ENCODE results near the gene FLYWCH2. TPM values are rescaled to one million over a fixed set of nuclear protein-coding genes. Genes with fewer than 3 reads are reported as not detected.

The FLYWCH2 gene, protein sequence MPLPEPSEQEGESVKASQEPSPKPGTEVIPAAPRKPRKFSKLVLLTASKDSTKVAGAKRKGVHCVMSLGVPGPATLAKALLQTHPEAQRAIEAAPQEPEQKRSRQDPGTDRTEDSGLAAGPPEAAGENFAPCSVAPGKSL
- 10 to 100 TPM; 11.6 to 15.1 TPM for total RNA-seq
- total RNA-seq, result 7.9 to 20.0 reads per million in 2 donors

DNA sequence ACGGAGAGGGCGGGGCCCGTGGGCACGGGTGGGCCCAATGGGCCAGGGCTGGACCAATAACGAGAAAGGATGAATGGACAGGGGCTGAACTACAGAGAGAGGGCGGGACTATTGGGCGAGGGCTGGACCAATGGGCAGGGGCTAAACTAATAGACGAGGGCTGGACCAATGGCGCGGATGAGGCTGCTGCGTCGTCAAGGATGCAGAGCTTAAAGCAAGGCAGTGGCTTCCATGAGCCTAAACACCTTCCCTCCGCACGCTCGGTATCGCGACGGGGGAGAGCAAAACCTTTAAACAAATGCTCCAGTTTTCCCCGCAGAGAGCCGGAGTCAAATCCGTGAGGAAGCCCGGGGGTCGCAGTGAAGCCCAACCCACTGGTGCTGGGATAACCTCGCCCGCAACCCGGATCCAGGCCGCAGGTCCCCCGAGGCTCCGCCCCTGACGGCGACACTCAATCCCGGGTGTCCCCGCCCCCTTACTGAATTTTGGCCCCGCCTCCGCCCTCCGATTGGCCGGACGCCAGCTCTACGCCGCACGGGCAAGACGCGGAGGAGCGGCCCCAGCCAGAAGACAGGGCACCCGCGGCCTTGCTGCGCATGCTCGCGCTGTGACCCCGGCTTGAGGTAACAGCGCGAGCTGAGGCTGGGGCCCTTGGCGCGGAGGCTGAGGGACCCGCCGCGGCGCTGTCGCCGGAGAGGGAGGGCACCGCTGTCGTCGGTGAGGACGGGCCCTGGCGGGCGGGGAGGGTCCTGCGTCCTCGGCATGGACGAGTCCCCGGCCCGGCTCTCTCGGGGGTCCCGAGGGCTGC lies at the start of gene FLYWCH2:
FLYWCH2 (plus strand) TSS at position 566 of the 808 bp plus-strand sequence. CDS start 13,235 bp downstream, outside the sequence.
- DNase-seq, result peak; percentile 98 to 100 (median 100)
- Mint-ChIP-seq H3K27me3 (no peaks in the 10 kb centered on the region), H3K27ac (peak within 1 kb of the TSS; percentile 84), H3K4me3 (peak within 1 kb of the TSS; percentile 95), H3K36me3 (ENCODE audit: low read depth) (no peaks in the 10 kb centered on the region), H3K4me1 (peaks cover 6% of the 10 kb centered on the region)
- H3K9me3 ChIP-seq (ENCODE audit: control insufficient read depth, low read length, poor library complexity, severe bottlenecking), result no peaks in the 10 kb centered on the region
- ATAC-seq, result peak; percentile 91

GRCh38 chr16:2833776-2834175 lies 49.2 kb upstream of the FLYWCH2 start:
- H3K36me3 Mint-ChIP-seq (ENCODE audit: low read depth), result peaks cover 6% of the 10 kb centered on the region
- H3K27ac Mint-ChIP-seq, result no peak overlapping the region
- H3K27me3 Mint-ChIP-seq, result peaks cover 12% of the 10 kb centered on the region
- no peaks in the 10 kb centered on the region for H3K9me3 ChIP-seq (ENCODE audit: control insufficient read depth, low read length, poor library complexity, severe bottlenecking)
- ATAC-seq, result no peak
- H3K4me1 Mint-ChIP-seq, result peaks cover 18% of the 10 kb centered on the region
- H3K4me3 Mint-ChIP-seq, result no peak overlapping the region
- DNase-seq, result no peak

GRCh38 chr16:2834968-2835367 lies 48.0 kb upstream of the FLYWCH2 start:
- Mint-ChIP-seq H3K36me3 (ENCODE audit: low read depth) (peaks cover 6% of the 10 kb centered on the region), H3K4me1 (peaks cover 20% of the 10 kb centered on the region), H3K27ac (no peak overlapping the region), H3K27me3 (peaks cover 9% of the 10 kb centered on the region), H3K4me3 (no peak overlapping the region)
- DNase-seq (no peak), ATAC-seq (no peak)
- H3K9me3 ChIP-seq (ENCODE audit: control insufficient read depth, low read length, poor library complexity, severe bottlenecking), result no peaks in the 10 kb centered on the region

GRCh38 chr16:2835638-2836493 lies 47.1 kb upstream of the FLYWCH2 start:
- ATAC-seq (no peak), DNase-seq (no peak)
- H3K4me3 Mint-ChIP-seq, result no peak overlapping the region
- H3K36me3 Mint-ChIP-seq (ENCODE audit: low read depth), result peaks cover 6% of the 10 kb centered on the region
- no peaks in the 10 kb centered on the region for H3K9me3 ChIP-seq (ENCODE audit: control insufficient read depth, low read length, poor library complexity, severe bottlenecking)
- H3K27me3 Mint-ChIP-seq, result peaks cover 9% of the 10 kb centered on the region
- H3K4me1 Mint-ChIP-seq, result peaks cover 20% of the 10 kb centered on the region
- H3K27ac Mint-ChIP-seq, result no peak overlapping the region

- no peak for DNase-seq
- H3K27ac Mint-ChIP-seq, result peak overlapping the region; percentile 86
- peaks cover 6% of the 10 kb centered on the region for H3K36me3 Mint-ChIP-seq (ENCODE audit: low read depth)
- no peak for ATAC-seq
- peaks cover 25% of the 10 kb centered on the region for H3K4me1 Mint-ChIP-seq
- peaks cover 9% of the 10 kb centered on the region for H3K27me3 Mint-ChIP-seq
- H3K9me3 ChIP-seq (ENCODE audit: control insufficient read depth, low read length, poor library complexity, severe bottlenecking), result no peaks in the 10 kb centered on the region
- H3K4me3 Mint-ChIP-seq, result peak overlapping the region; percentile 59
These were observed 46.1 kb upstream of the FLYWCH2 start for GRCh38 chr16:2836646-2837508.

GRCh38 chr16:2838928-2839327 lies 44.1 kb upstream of the FLYWCH2 start:
- peak overlapping the region; percentile 85 for H3K27ac Mint-ChIP-seq
- peak; percentile 33 to 44 (median 34) for DNase-seq
- peaks cover 29% of the 10 kb centered on the region for H3K4me1 Mint-ChIP-seq
- no peak overlapping the region for H3K4me3 Mint-ChIP-seq
- peaks cover 4% of the 10 kb centered on the region for H3K27me3 Mint-ChIP-seq
- H3K9me3 ChIP-seq (ENCODE audit: control insufficient read depth, low read length, poor library complexity, severe bottlenecking), result no peaks in the 10 kb centered on the region
- ATAC-seq, result peak; percentile 82
- peaks cover 4% of the 10 kb centered on the region for H3K36me3 Mint-ChIP-seq (ENCODE audit: low read depth)

DNA sequence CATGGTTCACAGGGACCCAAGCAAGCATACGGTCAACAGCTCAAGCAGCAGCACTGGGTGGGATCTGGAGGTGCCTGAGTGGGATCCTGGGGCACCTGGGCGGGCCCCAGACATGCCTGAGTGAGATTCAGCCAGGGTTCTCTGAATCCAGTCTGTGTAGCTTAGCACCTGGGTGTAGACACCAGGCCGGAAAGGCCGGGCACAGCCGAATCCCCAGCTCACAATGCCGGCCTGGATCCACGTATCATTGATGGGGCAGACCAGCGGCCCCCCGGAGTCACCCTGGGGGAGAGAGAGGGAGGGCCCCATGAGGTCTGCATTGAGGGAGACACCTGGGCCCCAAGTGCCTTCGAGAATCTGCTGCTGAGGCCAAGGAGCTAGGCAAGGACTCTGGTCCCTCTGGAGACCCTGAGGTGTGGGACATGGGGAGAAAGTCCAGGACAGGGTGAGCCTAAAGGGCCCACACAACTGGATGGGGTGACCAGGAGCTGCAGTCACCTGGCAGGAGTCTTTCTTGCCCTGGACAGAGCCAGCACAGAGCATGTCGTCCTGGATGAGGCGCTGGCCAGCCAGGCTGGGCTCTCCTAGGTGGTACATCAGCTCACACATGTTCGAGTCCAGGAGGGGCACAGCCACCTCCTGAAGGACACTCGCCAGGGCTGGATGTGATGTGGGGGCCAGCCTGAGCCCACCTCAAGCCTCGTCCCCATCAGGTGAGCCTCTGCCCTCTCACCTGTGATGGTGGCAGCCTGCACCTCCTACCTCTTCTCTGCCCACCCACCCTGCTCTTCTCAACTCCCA lies 43.2 kb upstream of the FLYWCH2 start:
- H3K27me3 Mint-ChIP-seq, result peaks cover 4% of the 10 kb centered on the region
- no peak for DNase-seq
- H3K9me3 ChIP-seq (ENCODE audit: control insufficient read depth, low read length, poor library complexity, severe bottlenecking), result no peaks in the 10 kb centered on the region
- peak overlapping the region; percentile 85 for H3K27ac Mint-ChIP-seq
- no peak for ATAC-seq
- H3K36me3 Mint-ChIP-seq (ENCODE audit: low read depth), result peaks cover 4% of the 10 kb centered on the region
- peaks cover 26% of the 10 kb centered on the region for H3K4me1 Mint-ChIP-seq
- H3K4me3 Mint-ChIP-seq, result peak overlapping the region; percentile 3

GRCh38 chr16:2840914-2841313 lies 42.1 kb upstream of the FLYWCH2 start:
- ATAC-seq (no peak), DNase-seq (no peak)
- Mint-ChIP-seq H3K27ac (no peak overlapping the region), H3K27me3 (peaks cover 4% of the 10 kb centered on the region), H3K4me3 (peak overlapping the region; percentile 55), H3K36me3 (ENCODE audit: low read depth) (peaks cover 4% of the 10 kb centered on the region), H3K4me1 (peaks cover 26% of the 10 kb centered on the region)
- H3K9me3 ChIP-seq (ENCODE audit: control insufficient read depth, low read length, poor library complexity, severe bottlenecking), result no peaks in the 10 kb centered on the region

DNA sequence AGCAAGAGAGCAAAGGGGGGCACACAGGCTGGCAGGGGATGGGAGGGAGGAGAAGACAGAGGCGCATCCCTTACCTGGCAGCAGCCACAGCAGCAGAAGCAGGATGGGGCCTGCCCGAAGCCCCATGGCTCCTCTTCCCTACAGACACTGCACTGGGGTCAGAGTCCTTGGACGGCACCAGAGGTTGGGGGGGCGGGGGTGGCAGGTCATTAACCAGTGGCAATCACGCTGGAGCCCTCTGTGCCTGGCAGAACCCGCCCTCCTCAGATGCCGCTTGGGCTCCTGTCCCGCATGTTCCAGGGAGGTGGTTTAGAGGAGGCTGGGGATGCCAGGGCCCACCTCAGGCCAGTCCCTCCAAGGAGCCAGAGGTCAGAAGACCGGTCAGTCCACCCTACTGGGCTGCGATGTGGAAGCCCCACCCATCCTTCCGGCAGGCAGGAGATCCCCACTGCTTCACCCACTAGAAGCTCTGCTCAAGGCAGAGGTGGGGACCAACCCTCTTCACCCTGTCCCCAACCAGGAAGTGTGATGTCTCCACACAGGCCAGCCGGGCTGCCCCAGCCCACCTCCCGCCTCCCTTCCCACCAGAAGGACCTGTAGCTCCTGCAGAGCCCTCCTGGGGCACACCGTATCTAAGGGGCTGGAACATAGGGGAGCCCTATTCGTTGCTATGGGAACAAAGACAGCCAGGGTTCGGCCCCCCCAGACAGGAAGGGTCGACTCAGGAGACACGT lies 41.2 kb upstream of the FLYWCH2 start:
- H3K36me3 Mint-ChIP-seq (ENCODE audit: low read depth), result peaks cover 4% of the 10 kb centered on the region
- H3K4me1 Mint-ChIP-seq, result peaks cover 26% of the 10 kb centered on the region
- H3K27ac Mint-ChIP-seq, result peak overlapping the region; percentile 73
- H3K27me3 Mint-ChIP-seq, result peaks cover 4% of the 10 kb centered on the region
- H3K9me3 ChIP-seq (ENCODE audit: control insufficient read depth, low read length, poor library complexity, severe bottlenecking), result no peaks in the 10 kb centered on the region
- no peak overlapping the region for H3K4me3 Mint-ChIP-seq
- DNase-seq (no peak), ATAC-seq (no peak)

DNA sequence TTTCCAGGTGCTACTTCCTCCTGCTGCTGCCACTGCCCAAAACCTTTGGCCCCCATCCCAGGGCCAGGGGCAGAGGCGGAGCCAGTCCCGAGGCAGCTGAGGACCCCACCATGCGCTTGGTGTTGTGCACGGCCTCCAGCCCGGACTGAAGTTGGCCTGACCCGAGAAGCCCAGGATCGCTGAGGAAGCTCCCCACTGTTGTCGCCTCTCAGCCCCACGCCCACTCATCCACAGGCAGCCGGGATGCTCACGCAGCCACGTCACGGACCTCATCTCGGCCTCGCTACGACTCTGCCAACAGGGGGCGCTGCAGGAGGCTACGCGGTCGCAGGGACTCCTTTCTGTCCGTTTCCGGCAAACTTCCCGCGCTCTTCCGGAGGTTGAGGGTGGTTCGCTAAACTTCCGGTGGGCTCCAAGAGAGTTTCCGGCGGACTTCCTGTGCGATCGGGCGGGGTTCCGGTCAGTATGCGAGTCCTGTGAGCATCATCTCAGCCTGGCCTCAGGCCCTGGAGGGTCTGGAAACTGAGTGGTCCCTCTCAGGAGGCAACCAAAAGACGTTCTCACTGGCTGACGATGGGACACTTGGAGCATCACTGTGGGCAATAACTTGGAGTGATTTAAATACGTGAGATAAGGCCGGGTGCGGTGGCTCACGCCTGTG lies 40.5 kb upstream of the FLYWCH2 start:
- peak; percentile 36 to 55 (median 37) for DNase-seq
- Mint-ChIP-seq H3K27ac (peak overlapping the region; percentile 73), H3K4me3 (peak overlapping the region; percentile 66), H3K4me1 (peaks cover 20% of the 10 kb centered on the region), H3K36me3 (ENCODE audit: low read depth) (peaks cover 1% of the 10 kb centered on the region), H3K27me3 (peaks cover 2% of the 10 kb centered on the region)
- ATAC-seq, result peak; percentile 57
- no peaks in the 10 kb centered on the region for H3K9me3 ChIP-seq (ENCODE audit: control insufficient read depth, low read length, poor library complexity, severe bottlenecking)

DNA sequence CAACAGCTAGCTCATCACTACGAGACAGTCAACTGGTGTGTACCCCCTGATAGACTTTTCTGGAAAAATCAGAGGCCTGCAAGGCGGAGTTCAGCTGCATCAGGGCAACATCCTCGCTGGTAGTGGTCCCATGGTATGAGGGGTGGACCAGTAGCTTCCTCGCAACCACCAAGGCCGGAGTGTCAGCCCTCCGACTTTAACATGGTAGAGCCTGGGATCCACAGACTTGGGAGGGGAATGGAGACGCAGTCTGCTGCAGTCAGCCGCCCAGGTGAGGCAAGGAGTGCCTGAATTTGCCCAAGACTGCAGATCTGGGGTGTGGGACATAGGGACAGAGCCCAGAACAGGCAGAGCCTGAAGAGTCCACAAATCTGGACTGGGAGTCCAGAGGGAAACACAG lies 39.5 kb upstream of the FLYWCH2 start:
- H3K9me3 ChIP-seq (ENCODE audit: control insufficient read depth, low read length, poor library complexity, severe bottlenecking), result no peaks in the 10 kb centered on the region
- H3K27ac Mint-ChIP-seq, result peak overlapping the region; percentile 73
- H3K4me3 Mint-ChIP-seq, result no peak overlapping the region
- no peaks in the 10 kb centered on the region for H3K27me3 Mint-ChIP-seq
- H3K36me3 Mint-ChIP-seq (ENCODE audit: low read depth), result no peaks in the 10 kb centered on the region
- H3K4me1 Mint-ChIP-seq, result peaks cover 14% of the 10 kb centered on the region
- no peak for ATAC-seq
- no peak for DNase-seq
